ENCODE results near the gene TXN.

DNA sequence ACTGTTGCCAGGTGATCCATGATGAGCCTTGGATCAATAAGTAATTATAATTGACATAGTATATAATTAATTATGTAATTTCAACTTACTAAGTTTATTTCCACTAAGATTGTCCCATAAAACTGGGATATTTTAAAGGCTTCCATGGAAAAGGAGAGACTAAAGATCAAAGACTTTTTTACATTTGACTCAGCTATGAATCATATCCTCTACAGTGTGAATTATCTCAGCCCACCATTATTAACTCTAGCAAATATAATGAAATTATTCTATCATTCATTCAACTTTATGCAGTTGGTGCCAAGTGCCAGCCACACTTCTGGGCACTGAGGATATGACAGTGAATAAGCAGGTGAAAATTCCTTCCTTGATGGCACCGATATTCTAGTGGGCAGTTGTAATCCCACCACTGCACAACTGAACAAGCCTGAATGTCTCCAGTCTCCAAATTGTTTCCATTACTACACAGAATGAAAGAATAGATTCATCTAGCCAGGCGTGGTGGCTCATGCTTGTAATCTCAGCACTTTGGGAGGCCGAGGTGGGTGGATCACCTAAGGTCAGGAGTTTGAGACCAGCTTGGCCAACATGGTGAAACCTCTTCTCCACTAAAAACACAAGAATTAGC is 21.9 kb upstream of the TXN start:
- TF ChIP-seq, protein P1, sequence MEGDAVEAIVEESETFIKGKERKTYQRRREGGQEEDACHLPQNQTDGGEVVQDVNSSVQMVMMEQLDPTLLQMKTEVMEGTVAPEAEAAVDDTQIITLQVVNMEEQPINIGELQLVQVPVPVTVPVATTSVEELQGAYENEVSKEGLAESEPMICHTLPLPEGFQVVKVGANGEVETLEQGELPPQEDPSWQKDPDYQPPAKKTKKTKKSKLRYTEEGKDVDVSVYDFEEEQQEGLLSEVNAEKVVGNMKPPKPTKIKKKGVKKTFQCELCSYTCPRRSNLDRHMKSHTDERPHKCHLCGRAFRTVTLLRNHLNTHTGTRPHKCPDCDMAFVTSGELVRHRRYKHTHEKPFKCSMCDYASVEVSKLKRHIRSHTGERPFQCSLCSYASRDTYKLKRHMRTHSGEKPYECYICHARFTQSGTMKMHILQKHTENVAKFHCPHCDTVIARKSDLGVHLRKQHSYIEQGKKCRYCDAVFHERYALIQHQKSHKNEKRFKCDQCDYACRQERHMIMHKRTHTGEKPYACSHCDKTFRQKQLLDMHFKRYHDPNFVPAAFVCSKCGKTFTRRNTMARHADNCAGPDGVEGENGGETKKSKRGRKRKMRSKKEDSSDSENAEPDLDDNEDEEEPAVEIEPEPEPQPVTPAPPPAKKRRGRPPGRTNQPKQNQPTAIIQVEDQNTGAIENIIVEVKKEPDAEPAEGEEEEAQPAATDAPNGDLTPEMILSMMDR (IDR thresholded peaks at IDR 0.05 in 4 of 5, conservative IDR thresholded peaks at IDR 0.05 in 1 of 5) = no peak
- no peak for TF ChIP-seq POLR2A (IDR thresholded peaks at IDR 0.05)

All from gastrocnemius medialis (tissue), 4 donors.